Hepatic stellate cell (primary cell): ENCODE data around the gene AGTPBP1.
A peak's percentile ranks its signal among the peaks of the same experiment; 100 is the strongest.
"Not testable (repeated sequence)": the region's sequence is repeated elsewhere in the genome, so short reads cannot be mapped to it uniquely, and the experiment has no call there.

ENCODE experiments used
- DNase-seq: peaks from one replicate; pipeline ENCODE4 v3.0.0; 2011; ENCODE audit warnings: low spot score

The AGTPBP1 gene

GRCh38 chr9:85741875-85742596 is at the start of gene AGTPBP1:
Gene AGTPBP1, minus strand, starts transcription at chr9:85741954. Its CDS starts 29,421 bp downstream, at chr9:85712533.
- DNase-seq = peak; percentile 82

DNA sequence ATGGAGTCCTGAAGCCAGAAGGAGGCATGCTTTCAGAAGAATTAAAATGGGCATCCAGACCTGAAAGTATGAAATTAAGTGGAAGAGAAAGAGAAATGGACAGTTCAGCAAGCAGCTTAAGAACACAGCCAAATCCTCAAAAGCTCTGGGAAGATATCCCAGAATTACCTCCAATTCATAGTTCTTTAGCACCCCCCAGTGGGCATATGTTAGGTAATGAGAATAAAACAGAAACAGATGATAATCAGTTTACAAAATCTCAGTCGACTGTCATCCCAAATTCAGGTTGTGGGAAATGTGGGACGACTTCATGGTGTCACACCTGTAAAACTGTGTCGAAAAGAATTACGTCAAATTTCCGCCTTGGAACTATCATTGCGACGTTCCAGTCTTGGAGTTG is 44.4 kb upstream of the AGTPBP1 start:
- not testable (repeated sequence) for DNase-seq

DNA sequence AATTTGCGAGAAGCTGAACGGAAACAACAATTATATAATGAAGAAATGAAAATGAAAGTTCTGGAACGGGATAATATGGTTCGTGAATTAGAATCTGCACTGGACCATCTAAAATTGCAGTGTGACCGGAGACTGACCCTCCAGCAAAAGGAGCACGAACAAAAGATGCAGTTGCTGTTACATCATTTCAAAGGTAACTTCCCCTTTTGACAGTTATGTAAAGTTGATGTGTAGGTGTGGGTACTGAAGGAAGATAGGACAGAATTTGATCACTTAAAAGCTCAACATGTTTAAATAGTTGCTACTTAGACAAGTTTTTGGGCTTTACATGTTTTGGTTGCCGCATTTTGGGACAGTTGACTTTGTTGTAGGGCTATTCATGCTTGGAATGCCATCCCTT is 32.1 kb upstream of the AGTPBP1 start:
- not testable (repeated sequence) for DNase-seq

GRCh38 chr9:85761802-85762201 is 20.0 kb upstream of the AGTPBP1 start:
- not testable (repeated sequence) for DNase-seq

DNA sequence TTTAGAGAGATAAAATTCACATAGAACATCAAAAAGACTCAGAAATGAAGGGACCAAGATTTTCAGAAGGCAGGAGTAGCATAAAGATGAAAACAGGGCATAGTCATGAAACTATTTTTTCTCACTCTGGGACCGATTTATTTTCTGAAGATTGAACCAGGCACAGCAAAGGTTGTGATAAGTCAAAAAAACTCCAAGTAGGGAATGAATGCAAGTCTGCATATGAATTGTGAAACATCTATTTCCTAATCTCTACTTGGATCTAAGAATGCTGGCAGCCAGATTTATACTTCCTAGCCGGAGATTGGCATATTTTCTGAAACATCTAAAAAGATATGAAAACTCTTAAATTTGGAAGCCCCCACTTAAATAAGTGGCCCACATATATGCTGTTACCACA is 16.0 kb upstream of the AGTPBP1 start:
- not testable (repeated sequence) for DNase-seq

DNA sequence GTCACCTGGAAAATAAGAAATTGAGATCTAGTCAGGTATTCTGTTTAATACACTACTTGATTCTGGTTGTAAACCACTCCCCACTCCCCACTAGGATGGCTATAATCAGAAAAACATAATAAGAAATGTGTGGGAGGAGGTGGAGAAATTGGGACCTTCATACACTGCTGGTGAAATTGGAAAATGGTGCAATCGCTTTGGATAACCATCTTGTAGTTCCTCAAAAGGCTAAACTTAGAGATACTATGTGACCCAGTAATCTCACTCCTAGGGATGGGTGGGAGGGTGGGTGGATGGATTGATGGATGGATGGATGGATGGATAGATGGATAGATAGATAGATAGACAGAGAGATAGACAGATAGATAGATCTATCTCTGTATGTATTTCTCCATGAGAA is 14.5 kb upstream of the AGTPBP1 start:
- DNase-seq = not testable (repeated sequence)

GRCh38 chr9:85746309-85746708 is 4.6 kb upstream of the AGTPBP1 start:
- DNase-seq = no peak

DNA sequence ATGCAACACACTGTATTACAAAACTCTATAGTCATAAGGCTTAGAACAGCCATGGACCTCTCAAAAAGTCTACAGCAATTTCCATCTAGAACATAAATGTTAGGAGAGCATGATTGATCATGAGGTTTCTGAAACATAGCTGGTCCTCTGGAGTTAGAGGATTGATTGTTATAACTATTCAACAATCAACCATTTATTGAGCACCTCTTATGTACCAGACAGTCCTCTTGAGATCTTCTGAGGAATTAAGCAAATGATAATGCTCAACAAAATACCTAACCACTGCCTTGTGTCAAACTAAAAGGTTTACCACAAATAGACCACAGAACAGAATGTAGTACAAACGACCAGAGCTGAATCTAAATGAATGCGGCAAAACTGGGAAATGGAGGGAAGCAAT is 3.4 kb upstream of the AGTPBP1 start:
- no peak for DNase-seq

GRCh38 chr9:85744480-85744879 is 2.7 kb upstream of the AGTPBP1 start:
- DNase-seq = no peak

DNA sequence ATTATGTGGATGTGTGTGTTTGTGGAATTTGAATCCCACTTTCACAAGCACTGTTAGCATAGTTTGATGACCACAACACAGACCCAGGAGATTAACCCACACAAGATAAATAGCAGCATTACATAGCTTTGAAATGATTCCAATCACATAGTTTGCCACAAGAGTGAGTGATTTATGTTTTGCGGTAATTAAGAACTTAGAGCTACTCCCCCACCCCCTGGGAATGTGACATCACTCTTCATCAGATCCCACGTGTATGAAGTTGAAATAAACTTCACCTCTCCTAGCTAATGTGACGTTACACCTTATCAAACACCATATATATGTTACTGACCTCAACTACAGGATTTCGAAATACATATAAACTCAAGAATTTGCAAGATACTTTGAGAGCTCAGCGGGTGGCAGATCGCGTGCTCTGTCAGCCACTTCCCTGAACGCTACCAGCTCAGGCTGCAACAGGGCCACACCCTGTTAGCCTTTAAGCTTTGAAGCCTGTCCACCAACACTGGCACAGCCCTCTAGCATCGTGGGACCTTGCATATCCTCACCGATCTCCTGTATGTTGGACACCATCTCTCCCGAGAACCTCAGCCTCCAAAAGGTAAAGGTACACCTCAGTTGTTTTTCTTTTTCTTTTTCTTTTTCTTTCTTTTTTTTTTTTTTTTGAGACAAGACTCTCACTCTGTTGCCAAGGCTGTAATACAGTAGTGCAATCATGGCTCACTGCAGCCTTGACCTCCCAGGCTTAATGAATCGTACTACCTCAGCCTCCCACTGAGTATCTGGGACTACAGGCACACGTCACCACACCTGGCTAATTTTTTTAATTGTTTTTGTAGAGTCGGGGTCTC is 1.7 kb upstream of the AGTPBP1 start:
- DNase-seq = peak; percentile 34

- DNase-seq = peak; percentile 11
Observed at GRCh38 chr9:85742597-85742936, 813 bp upstream of the AGTPBP1 start.

GRCh38 chr9:85741095-85741874 is 469 bp downstream of the AGTPBP1 start:
- DNase-seq = peak; percentile 20

- DNase-seq = peak; percentile 19
Observed at GRCh38 chr9:85740787-85741094, 1.0 kb downstream of the AGTPBP1 start.

DNA sequence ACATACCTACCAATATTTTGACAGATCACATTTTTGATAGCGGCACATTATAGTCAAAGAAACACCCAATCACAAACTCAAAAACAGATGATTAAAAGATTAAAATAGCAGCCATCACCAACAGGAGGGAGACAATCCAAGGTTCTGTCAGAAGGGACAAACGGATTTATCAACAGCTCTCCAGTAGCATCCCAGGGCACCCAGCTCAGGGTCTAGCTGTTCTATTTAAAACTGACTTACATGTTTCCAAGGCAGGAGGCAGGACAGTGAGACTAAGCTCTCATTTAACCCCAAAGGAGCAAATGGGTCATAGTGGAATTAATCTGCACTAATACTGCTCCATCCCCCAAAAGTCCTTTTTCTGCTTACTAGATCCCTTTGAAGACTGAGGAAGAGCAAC is 3.2 kb downstream of the AGTPBP1 start:
- no peak for DNase-seq

DNA sequence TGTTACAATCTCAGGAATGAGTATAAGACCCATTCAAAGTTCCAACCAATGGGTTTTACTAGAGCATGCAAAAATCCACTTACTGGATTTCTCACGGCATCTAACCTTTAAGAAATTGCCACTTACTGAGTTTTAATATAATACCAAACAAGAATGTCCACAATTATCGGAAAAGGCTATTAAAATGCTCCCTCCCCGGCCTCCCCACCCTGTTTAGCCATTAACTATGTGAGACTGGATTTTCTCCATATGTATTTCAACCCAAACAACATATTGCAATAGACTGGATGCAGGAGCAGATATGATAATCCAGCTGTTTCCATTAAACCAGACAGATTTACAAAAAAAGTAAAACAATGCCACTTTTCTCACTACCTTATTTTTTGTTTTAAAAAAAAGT is 4.1 kb downstream of the AGTPBP1 start:
- no peak for DNase-seq

DNA sequence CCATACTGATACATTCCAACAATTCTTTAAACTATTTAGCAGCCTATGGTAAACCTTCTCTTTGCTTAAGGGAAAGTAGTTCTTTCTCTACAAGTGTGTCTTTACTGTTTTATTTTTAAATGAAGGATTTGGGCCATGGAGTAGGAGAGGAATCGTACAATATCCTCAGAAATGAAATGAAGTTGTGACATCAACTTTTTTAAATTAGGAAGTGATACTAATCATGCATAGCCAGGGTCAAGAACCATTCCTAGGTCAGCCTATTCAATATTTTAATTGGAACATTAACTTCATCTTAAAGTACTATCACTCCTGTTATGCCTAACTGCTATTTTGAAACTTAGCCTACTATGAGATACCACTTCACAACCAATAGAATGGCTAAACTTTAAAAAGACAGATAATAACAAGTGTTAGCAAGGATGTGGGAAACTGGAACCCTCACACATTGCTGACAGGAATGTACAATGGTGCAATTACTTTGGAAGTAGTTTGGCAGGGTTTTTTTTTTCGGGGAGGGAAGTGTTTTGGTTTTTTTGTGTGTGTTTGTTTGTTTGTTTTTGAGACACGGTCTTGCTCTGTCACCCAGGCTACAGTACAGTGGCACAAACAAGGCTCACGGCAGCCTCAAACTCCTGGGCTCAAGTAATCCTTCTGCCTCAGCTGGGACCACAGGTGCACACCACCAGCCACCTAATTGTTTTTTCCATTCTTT is 10.7 kb downstream of the AGTPBP1 start:
- DNase-seq = no peak

DNA sequence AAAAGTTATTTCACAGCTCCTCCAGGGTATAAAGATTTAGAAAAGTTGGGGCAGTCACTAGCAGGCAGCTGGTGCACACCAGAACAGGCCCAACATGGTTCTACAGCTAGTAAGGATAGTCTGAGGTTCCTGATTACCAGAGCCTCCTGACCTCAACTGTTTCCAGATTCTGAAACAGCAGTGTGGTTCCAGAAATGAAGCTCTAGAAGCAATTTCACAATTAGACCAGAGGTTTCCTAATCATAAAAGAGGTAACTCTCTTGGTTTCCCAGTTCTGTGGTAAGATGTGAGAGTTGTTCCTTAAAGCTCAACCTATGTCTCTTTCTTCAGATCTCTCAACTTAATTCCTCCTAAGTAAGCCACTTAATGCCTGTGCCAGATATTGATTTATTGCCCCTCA is 11.9 kb downstream of the AGTPBP1 start:
- DNase-seq = no peak

- no peak for DNase-seq
Observed at GRCh38 chr9:85727500-85727899, 14.3 kb downstream of the AGTPBP1 start.

- DNase-seq = no peak
Observed at GRCh38 chr9:85726737-85727136, 15.0 kb downstream of the AGTPBP1 start.

GRCh38 chr9:85723215-85723614 is 18.5 kb downstream of the AGTPBP1 start:
- no peak for DNase-seq

DNA sequence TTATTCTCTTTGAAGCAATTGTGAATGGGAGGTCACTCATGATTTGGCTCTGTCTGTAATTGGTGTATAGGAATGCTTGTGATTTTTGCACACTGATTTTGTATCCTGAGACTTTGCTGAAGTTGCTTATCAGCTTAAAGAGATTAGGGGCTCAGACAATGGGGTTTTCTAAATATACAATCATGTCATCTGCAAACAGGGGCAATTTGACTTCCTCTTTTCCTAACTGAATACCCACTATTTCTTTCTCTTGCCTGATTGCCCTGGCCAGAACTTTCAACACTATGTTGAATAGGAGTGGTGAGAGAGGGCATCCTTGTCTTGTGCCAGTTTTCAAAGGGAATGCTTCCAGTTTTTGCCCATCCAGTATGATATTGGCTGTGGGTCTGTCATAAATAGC is 22.3 kb downstream of the AGTPBP1 start:
- DNase-seq = not testable (repeated sequence)

DNA sequence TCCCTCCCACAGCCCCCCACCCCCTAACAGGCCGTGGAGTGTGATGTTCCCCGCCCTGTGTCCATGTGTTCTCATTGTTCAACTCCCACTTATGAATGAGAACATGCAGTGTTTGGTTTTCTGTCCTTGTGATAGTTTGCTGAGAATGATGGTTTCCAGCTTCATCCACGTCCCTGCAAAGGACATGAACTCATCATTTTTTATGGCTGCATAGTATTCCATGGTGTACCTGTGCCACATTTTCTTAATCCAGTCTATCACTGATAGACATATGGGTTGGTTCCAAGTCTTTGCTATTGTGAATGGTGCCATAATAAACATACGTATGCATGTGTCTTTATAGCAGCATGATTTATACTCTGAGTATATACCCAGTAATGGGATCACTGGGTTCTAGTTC is 23.9 kb downstream of the AGTPBP1 start:
- DNase-seq = not testable (repeated sequence)
